Small intestine (tissue), 16 donors: Measurements from ENCODE around the gene HBD. TPM values are rescaled to one million over a fixed set of nuclear protein-coding genes. Genes with fewer than 3 reads are reported as not detected.
A peak's percentile ranks its signal among the peaks of the same experiment; 100 is the strongest.

ENCODE experiments used
- DNase-seq, 2 donors: peaks; one replicate each; pipeline versions ENCODE4 v3.0.0 to v3.0.0-alpha.2; 2013
- FAIRE-seq: peaks from 2 replicates; lab custom pipeline; 2012; peaks lifted over from hg19 to GRCh38; lab: Jason Lieb, UNC
- H3K27ac ChIP-seq, 3 donors: one replicate each; pipeline ENCODE4 v1.5.1; 2013; ENCODE audit warnings: low read length in 2 of 3, mild to moderate bottlenecking in 2 of 3, control low read depth in 1 of 3, inconsistent platforms in 1 of 3, low read depth in 1 of 3, moderate library complexity in 1 of 3
- H3K27me3 ChIP-seq, 3 donors: one replicate each; pipeline ENCODE4 v1.6.1; 2013; ENCODE audit warnings: low read length in 3 of 3, inconsistent platforms in 1 of 3; ENCODE audit not compliant: control insufficient read depth in 3 of 3, insufficient read depth in 3 of 3
- H3K36me3 ChIP-seq, 3 donors: one replicate each; pipeline ENCODE4 v1.6.1; 2013; ENCODE audit warnings: low read length in 3 of 3, inconsistent platforms in 1 of 3, low read depth in 1 of 3, mild to moderate bottlenecking in 1 of 3, moderate library complexity in 1 of 3; ENCODE audit not compliant: control insufficient read depth in 3 of 3, insufficient read depth in 2 of 3
- H3K4me1 ChIP-seq, 3 donors: one replicate each; pipeline ENCODE4 v1.6.1; 2013; ENCODE audit warnings: low read length in 2 of 3, inconsistent platforms in 1 of 3, low read depth in 1 of 3, mild to moderate bottlenecking in 1 of 3, moderate library complexity in 1 of 3; ENCODE audit not compliant: control insufficient read depth in 3 of 3, insufficient read depth in 2 of 3
- H3K4me3 ChIP-seq, 3 donors: one replicate each; pipeline ENCODE4 v1.5.1; 2013; ENCODE audit warnings: low read length in 3 of 3, control low read depth in 1 of 3, inconsistent platforms in 1 of 3, low read depth in 1 of 3, mild to moderate bottlenecking in 1 of 3, moderate library complexity in 1 of 3
- H3K9me3 ChIP-seq, 2 donors: one replicate each; pipeline ENCODE4 v1.6.1; 2013; ENCODE audit warnings: low read depth in 1 of 2, low read length in 1 of 2; ENCODE audit not compliant: control insufficient read depth in 2 of 2, insufficient read depth in 1 of 2
- WGBS, 3 donors: extraction: QIAGEN DNeasy Blood & Tissue Kit; methylation state at CpG; one replicate each; pipeline ENCODE4 v1.1.7; 2013; 5-methylcytosine and 5-hydroxymethylcytosine counted together
- long read RNA-seq, 10 donors: transcript quantifications; one replicate each; lab custom pipeline, GENCODE V29; 2026
- polyA plus RNA-seq, 4 donors: library from polyadenylated mRNA; stranded (reverse) in 3 of 4; unstranded in 1 of 4; fragments of 200-250 nt in 3 of 4; fragments of 120-200 nt in 1 of 4; gene quantifications; one replicate each; pipeline versions ENCODE4 v1.2.1 to v1.2.3, GENCODE V29; 2013
- donor health status: healthy with polysubstance abuse.
- donor health status: control.
- donor health status: control.
- donor health status: Bipolar disorder and iron deficiency.
- donor health status: healthy.

The HBD gene
- under 1 TPM in 1 of 4 donors, not detected in 3; 0.15 TPM for polyA plus RNA-seq
- long read RNA-seq, donor 1: 0 reads
- long read RNA-seq, donor 2: 0 reads
- long read RNA-seq, donor 3: 0 reads
- long read RNA-seq, donor 4: 0 reads
- long read RNA-seq, donor 5: 0 reads
- long read RNA-seq, donor 6: 0 reads
- long read RNA-seq, donor 7: 0 reads
- long read RNA-seq, donor 8: 0 reads
- long read RNA-seq, donor 9: 0 reads
- long read RNA-seq, donor 10: 0 reads

GRCh38 chr11:5234381-5234834 is at the start of gene HBD:
HBD (minus strand) TSS chr11:5234483; CDS start chr11:5234433, 50 bp downstream.
- Histone ChIP-seq H3K4me3 (no peak within 1 kb of the TSS), H3K27me3 (no peaks in the 10 kb centered on the region), H3K27ac (no peak within 1 kb of the TSS), H3K4me1 (no peaks in the 10 kb centered on the region), H3K9me3 (no peaks in the 10 kb centered on the region), H3K36me3 (no peaks in the 10 kb centered on the region)
- DNase-seq (no peak), FAIRE-seq (no peak)
- WGBS, 3 donors: 46 to 60% (median 54%) methylated on average over 2 of the region's 2 CpGs

GRCh38 chr11:5283882-5284281 is 49.6 kb upstream of the HBD start:
- no peaks in the 10 kb centered on the region for H3K36me3 ChIP-seq
- FAIRE-seq (no peak), DNase-seq (no peak)
- no peak overlapping the region for H3K4me3 ChIP-seq
- no peaks in the 10 kb centered on the region for H3K9me3 ChIP-seq
- no peak overlapping the region for H3K27ac ChIP-seq
- WGBS, 3 donors: 49 to 59% (median 49%) methylated on average over 1 of the region's 1 CpG
- no peaks in the 10 kb centered on the region for H3K4me1 ChIP-seq
- no peaks in the 10 kb centered on the region for H3K27me3 ChIP-seq

DNA sequence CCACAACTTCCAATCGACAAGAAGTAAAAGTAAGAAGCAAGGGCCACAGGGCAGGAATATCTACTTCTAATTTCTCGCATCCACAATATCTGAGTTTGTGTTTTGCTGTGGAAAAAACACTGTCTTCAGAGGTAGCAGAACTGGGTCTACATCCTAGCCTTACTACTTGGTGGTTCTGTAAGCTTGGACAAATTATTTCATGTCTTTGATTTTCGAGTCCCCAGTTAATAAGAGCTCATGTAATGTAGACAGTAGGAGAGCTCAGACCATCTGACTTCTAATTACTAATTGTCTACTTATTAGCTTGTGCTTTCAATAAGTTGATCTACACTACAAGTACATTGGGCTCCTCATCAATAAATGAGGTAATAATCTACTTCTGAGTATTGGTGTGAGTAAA is 48.8 kb upstream of the HBD start:
- no peak for DNase-seq
- H3K27me3 ChIP-seq: no peaks in the 10 kb centered on the region
- 59 to 72% (median 68%) methylated on average over 3 of the region's 3 CpGs for WGBS, 3 donors
- no peak overlapping the region for H3K4me3 ChIP-seq
- H3K9me3 ChIP-seq: no peaks in the 10 kb centered on the region
- H3K27ac ChIP-seq: no peak overlapping the region
- no peaks in the 10 kb centered on the region for H3K4me1 ChIP-seq
- no peaks in the 10 kb centered on the region for H3K36me3 ChIP-seq
- FAIRE-seq: no peak

DNA sequence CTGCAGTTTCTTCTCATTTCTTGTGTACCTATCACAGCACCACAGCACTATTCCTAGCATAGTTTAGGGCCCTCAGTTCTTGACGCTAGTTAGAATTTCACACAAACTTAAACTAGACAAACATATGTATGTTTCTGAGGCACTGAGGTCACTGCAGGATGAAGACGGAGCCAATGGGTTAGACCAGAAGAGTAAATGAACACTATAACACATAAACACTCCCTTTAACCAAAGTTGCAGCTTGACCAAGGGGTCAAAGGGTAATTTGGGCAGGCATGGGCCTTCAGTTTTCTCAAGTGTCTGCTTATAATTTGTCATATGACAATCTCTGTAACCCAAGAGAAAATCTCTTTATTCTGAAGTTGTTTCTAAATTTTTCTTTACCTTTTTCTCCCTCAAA is 48.3 kb upstream of the HBD start:
- DNase-seq: no peak
- no peaks in the 10 kb centered on the region for H3K4me1 ChIP-seq
- no peaks in the 10 kb centered on the region for H3K27me3 ChIP-seq
- WGBS, 3 donors: 60 to 74% (median 67%) methylated on average over 2 of the region's 2 CpGs
- FAIRE-seq: no peak
- H3K4me3 ChIP-seq: no peak overlapping the region
- no peaks in the 10 kb centered on the region for H3K36me3 ChIP-seq
- H3K9me3 ChIP-seq: no peaks in the 10 kb centered on the region
- H3K27ac ChIP-seq: no peak overlapping the region

- no peak overlapping the region for H3K4me3 ChIP-seq
- H3K36me3 ChIP-seq: no peaks in the 10 kb centered on the region
- no peak overlapping the region for H3K27ac ChIP-seq
- FAIRE-seq: no peak
- H3K4me1 ChIP-seq: no peaks in the 10 kb centered on the region
- H3K27me3 ChIP-seq: no peaks in the 10 kb centered on the region
- DNase-seq: no peak
- H3K9me3 ChIP-seq: no peaks in the 10 kb centered on the region
Measured at GRCh38 chr11:5281596-5281995, 47.3 kb upstream of the HBD start.

GRCh38 chr11:5280582-5281102 is 46.4 kb upstream of the HBD start:
- H3K4me3 ChIP-seq: no peak overlapping the region
- no peaks in the 10 kb centered on the region for H3K36me3 ChIP-seq
- H3K27ac ChIP-seq: no peak overlapping the region
- peak in 1 of 2 donors; percentile 13 for DNase-seq
- no peaks in the 10 kb centered on the region for H3K4me1 ChIP-seq
- no peaks in the 10 kb centered on the region for H3K27me3 ChIP-seq
- FAIRE-seq: no peak
- 45 to 48% (median 48%) methylated on average over 3 of the region's 3 CpGs for WGBS, 3 donors
- H3K9me3 ChIP-seq: no peaks in the 10 kb centered on the region

GRCh38 chr11:5279471-5280090 is 45.3 kb upstream of the HBD start:
- no peak for FAIRE-seq
- no peaks in the 10 kb centered on the region for H3K36me3 ChIP-seq
- no peak for DNase-seq
- no peak overlapping the region for H3K4me3 ChIP-seq
- H3K27ac ChIP-seq: no peak overlapping the region
- H3K9me3 ChIP-seq: no peaks in the 10 kb centered on the region
- 66 to 76% (median 74%) methylated on average over 4 of the region's 4 CpGs for WGBS, 3 donors
- no peaks in the 10 kb centered on the region for H3K4me1 ChIP-seq
- H3K27me3 ChIP-seq: no peaks in the 10 kb centered on the region

DNA sequence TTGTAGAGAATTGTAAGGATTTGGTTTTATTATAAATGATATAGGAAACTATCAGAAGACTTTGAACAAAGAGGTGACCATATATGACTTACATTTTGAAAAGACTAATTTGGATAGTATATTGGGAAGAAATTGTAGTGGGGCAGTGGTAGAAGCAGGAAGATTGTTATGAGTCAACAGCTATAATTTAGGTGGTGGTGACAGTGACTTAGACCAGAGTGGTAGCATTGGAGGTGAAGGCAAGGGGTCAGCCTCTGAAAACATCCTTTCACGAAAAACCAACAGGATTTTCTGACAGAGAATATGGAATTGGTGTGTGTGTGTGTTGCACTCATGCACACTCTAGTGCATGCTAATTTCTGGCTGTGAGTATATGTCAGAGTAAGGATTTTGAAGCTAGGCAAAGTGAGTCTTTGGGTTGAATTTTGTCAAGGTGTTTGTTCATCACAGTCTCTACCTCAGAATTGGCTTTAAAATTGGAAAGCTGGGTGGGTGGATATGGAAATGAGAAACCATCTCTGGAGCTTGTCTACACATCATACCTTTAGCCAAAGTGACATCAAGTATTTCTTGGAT is 43.6 kb upstream of the HBD start:
- DNase-seq (no peak), FAIRE-seq (no peak)

More for the DNA sequence above, 43.6 kb upstream of the HBD start:
- no peak overlapping the region for H3K4me3 ChIP-seq
- no peak overlapping the region for H3K27ac ChIP-seq
- H3K36me3 ChIP-seq: no peaks in the 10 kb centered on the region
- no peaks in the 10 kb centered on the region for H3K9me3 ChIP-seq
- H3K4me1 ChIP-seq: no peaks in the 10 kb centered on the region
- no peaks in the 10 kb centered on the region for H3K27me3 ChIP-seq
- WGBS, 3 donors: 48 to 67% (median 58%) methylated on average over 1 of the region's 1 CpG
